Keratinocyte (primary cell): ENCODE data around the gene HOXA10. TPM values are rescaled to one million over a fixed set of nuclear protein-coding genes. Genes with fewer than 3 reads are reported as not detected.

Experiments used
- DNase-seq: peaks from one replicate; pipeline ENCODE4 v3.0.0-alpha.2; 2011; ENCODE audit warnings: low read depth, missing footprints, low spot score
- FAIRE-seq: peaks from 2 replicates; lab custom pipeline; 2011; peaks lifted over from hg19 to GRCh38; lab: Jason Lieb, UNC
- H2AFZ ChIP-seq: 2 replicates; pipeline ENCODE4 v1.6.0; 2012; ENCODE audit warnings: low read length, control low read depth, inconsistent platforms; ENCODE audit not compliant: control insufficient read depth
- H3K27ac ChIP-seq: 2 replicates; pipeline ENCODE4 v1.5.1; 2011; ENCODE audit warnings: low read length; ENCODE audit not compliant: control insufficient read depth, insufficient read depth
- H3K27me3 ChIP-seq: 3 replicates; pipeline ENCODE4 v1.6.0; 2011; ENCODE audit warnings: low read length; ENCODE audit not compliant: control insufficient read depth, insufficient read depth; ENCODE audit errors: extremely low read depth
- H3K36me3 ChIP-seq, 2 experiments: 2 replicates in 1 of 2; 3 replicates in 1 of 2; pipeline ENCODE4 v1.5.1; 2011; ENCODE audit warnings: low read length in 2 of 2, mild to moderate bottlenecking in 1 of 2; ENCODE audit not compliant: control insufficient read depth in 2 of 2, insufficient read depth in 2 of 2; ENCODE audit errors: extremely low read depth in 1 of 2
- H3K4me1 ChIP-seq: 3 replicates; pipeline ENCODE4 v1.5.1; 2011; ENCODE audit warnings: low read length; ENCODE audit not compliant: control insufficient read depth, insufficient read depth; ENCODE audit errors: extremely low read depth
- H3K4me2 ChIP-seq: 3 replicates; pipeline ENCODE4 v1.6.0; 2011; ENCODE audit warnings: low read depth, low read length; ENCODE audit not compliant: control insufficient read depth, insufficient read depth; ENCODE audit errors: extremely low read depth
- H3K4me3 ChIP-seq, 3 experiments: fragments of 200-600 bp in 1 of 3; sonication (generic) in 1 of 3; 2 replicates in 2 of 3; 3 replicates in 1 of 3; pipeline ENCODE4 v1.5.1; 2011 to 2016; ENCODE audit warnings: low read length in 3 of 3, mild to moderate bottlenecking in 3 of 3, control low read depth in 2 of 3, inconsistent platforms in 1 of 3, low read depth in 1 of 3, mixed read lengths in 1 of 3, mixed run types in 1 of 3, moderate library complexity in 1 of 3; ENCODE audit not compliant: control insufficient read depth in 2 of 3, insufficient read depth in 2 of 3; ENCODE audit errors: extremely low read depth in 1 of 3
- H3K79me2 ChIP-seq: 2 replicates; pipeline ENCODE4 v1.6.0; 2012; ENCODE audit warnings: low read length; ENCODE audit not compliant: control insufficient read depth, insufficient read depth
- H3K9ac ChIP-seq: 3 replicates; pipeline ENCODE4 v1.6.0; 2011; ENCODE audit warnings: low read length; ENCODE audit not compliant: control insufficient read depth, insufficient read depth; ENCODE audit errors: extremely low read depth
- H3K9me1 ChIP-seq: 3 replicates; pipeline ENCODE4 v1.6.0; 2011; ENCODE audit warnings: low read length; ENCODE audit not compliant: control insufficient read depth, insufficient read depth; ENCODE audit errors: extremely low read depth
- H3K9me3 ChIP-seq: 2 replicates; pipeline ENCODE4 v1.5.1; 2012; ENCODE audit warnings: low read depth, low read length; ENCODE audit not compliant: control insufficient read depth
- H4K20me1 ChIP-seq: 3 replicates; pipeline ENCODE4 v1.6.0; 2011; ENCODE audit warnings: low read length; ENCODE audit not compliant: control insufficient read depth, insufficient read depth; ENCODE audit errors: extremely low read depth
- EZH2 ChIP-seq: IDR thresholded peaks from one replicate; pipeline ENCODE4 v1.6.1; 2012; ENCODE audit warnings: inconsistent platforms, mild to moderate bottlenecking, low read length, moderate library complexity
- dilution Hi-C: fragments of 300-500 bp; cut with MboI; formaldehyde crosslinking; loops from one replicate; pipeline ENCODE4 v1.7.0; 2020; ENCODE audit warnings: low sequenced_read_pairs; ENCODE audit not compliant: extremely low pct_ligation_motif_present
- polyA plus RNA-seq, 5 experiments: library from polyadenylated mRNA; depleted of rRNA in 3 of 5; stranded (reverse) in 3 of 5; stranded (forward) in 1 of 5; unstranded in 1 of 5; fragments of >200 nt; gene quantifications; 1 replicate in 1 of 5; 2 replicates in 3 of 5; 3 replicates in 1 of 5; pipeline versions ENCODE4 v1.2.1 to v1.2.3, GENCODE V29; 2011 to 2012; ENCODE audit warnings: missing spikeins in 2 of 5, low read depth in 1 of 5, low replicate concordance in 1 of 5
- TF ChIP-seq, protein P1 (sequence below), 3 experiments: IDR thresholded peaks in 1 of 3; conservative IDR thresholded peaks in 1 of 3; optimal IDR thresholded peaks in 1 of 3; 2 replicates in 2 of 3; 3 replicates in 1 of 3; pipeline versions ENCODE3 to v1.5.1; 2011; ENCODE audit warnings: low read length in 3 of 3, mild to moderate bottlenecking in 3 of 3, moderate library complexity in 2 of 3, control low read depth in 1 of 3, inconsistent platforms in 1 of 3; ENCODE audit not compliant: insufficient read depth in 2 of 3; ENCODE audit errors: extremely low read depth in 1 of 3

The HOXA10 gene
- polyA plus RNA-seq, 1 donor (not counting 4 experiments of a cell fraction or from before 2014, with no cell fraction given), result 2.4 TPM

DNA sequence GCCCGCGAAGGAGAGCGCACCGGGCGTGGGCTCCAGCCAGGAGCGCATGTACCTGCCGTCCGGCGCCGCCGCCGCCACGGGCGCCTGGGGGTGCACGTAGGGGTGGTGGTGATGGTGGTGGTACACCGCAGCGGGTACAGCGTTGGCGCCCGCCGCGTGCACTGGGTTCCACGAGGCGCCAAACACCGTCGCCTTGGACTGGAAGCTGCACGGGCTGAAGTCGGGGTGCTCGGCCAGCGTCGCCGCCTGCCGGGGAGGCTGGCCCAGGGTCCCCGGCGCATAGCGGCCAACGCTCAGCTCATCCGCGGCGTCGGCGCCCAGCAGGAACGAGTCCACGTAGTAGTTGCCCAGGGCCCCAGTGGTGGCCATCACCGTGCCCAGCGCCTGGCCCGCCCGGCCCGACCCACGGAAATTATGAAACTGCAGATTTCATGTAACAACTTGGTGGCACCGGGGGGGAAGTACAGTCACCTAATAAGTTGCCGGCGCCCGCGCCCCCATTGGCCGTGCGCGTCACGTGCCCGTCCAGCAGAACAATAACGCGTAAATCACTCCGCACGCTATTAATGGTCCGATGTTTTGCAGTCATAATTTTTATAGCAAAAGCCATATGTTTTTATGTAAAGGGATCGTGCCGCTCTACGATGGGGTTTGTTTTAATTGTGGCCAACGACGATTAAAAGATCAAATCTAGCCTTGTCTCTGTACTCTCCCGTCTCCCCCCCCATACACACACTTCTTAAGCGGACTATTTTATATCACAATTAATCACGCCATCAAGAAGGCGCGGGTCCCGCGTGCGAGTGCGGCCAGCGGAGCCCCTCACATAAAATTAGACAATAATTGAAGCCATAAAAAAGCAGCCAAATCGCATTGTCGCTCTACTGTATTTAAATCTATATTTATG, 8.8 kb downstream of the HOXA10 start, which contains the start of gene HOXA9:
Gene HOXA9 (minus strand): TSS at position 449 of the 907 bp plus-strand sequence. CDS start 80 bp downstream, at position 369.
- Histone ChIP-seq H3K4me3 (peak within 1 kb of the TSS; percentile 78 to 94 (median 84)), H3K36me3 (peaks cover 4 to 10% of the 10 kb centered on the region in 2 experiments), H3K4me1 (peaks cover 21% of the 10 kb centered on the region), H2AFZ (peak within 1 kb of the TSS; percentile 95), H3K27ac (peak within 1 kb of the TSS; percentile 87), H3K4me2 (peak within 1 kb of the TSS; percentile 98), H3K9me3 (no peaks in the 10 kb centered on the region), H3K9me1 (no peaks in the 10 kb centered on the region), H3K9ac (peak within 1 kb of the TSS; percentile 83), H4K20me1 (no peaks in the 10 kb centered on the region), H3K79me2 (peaks cover 82% of the 10 kb centered on the region), H3K27me3 (no peaks in the 10 kb centered on the region)
- no peak for TF ChIP-seq EZH2
- TF ChIP-seq, protein P1, sequence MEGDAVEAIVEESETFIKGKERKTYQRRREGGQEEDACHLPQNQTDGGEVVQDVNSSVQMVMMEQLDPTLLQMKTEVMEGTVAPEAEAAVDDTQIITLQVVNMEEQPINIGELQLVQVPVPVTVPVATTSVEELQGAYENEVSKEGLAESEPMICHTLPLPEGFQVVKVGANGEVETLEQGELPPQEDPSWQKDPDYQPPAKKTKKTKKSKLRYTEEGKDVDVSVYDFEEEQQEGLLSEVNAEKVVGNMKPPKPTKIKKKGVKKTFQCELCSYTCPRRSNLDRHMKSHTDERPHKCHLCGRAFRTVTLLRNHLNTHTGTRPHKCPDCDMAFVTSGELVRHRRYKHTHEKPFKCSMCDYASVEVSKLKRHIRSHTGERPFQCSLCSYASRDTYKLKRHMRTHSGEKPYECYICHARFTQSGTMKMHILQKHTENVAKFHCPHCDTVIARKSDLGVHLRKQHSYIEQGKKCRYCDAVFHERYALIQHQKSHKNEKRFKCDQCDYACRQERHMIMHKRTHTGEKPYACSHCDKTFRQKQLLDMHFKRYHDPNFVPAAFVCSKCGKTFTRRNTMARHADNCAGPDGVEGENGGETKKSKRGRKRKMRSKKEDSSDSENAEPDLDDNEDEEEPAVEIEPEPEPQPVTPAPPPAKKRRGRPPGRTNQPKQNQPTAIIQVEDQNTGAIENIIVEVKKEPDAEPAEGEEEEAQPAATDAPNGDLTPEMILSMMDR (optimal IDR thresholded peaks at IDR 0.05 in 1 of 3, IDR thresholded peaks at IDR 0.05 in 1 of 3, conservative IDR thresholded peaks at IDR 0.05 in 1 of 3; ENCODE audit: extremely low read depth in 1 of 3, insufficient read depth in 2 of 3, low read length in 3 of 3), result no peak
- dilution Hi-C loops, result no loop called here
- DNase-seq, result peak; percentile 79
- FAIRE-seq, result peak; percentile 76

DNA sequence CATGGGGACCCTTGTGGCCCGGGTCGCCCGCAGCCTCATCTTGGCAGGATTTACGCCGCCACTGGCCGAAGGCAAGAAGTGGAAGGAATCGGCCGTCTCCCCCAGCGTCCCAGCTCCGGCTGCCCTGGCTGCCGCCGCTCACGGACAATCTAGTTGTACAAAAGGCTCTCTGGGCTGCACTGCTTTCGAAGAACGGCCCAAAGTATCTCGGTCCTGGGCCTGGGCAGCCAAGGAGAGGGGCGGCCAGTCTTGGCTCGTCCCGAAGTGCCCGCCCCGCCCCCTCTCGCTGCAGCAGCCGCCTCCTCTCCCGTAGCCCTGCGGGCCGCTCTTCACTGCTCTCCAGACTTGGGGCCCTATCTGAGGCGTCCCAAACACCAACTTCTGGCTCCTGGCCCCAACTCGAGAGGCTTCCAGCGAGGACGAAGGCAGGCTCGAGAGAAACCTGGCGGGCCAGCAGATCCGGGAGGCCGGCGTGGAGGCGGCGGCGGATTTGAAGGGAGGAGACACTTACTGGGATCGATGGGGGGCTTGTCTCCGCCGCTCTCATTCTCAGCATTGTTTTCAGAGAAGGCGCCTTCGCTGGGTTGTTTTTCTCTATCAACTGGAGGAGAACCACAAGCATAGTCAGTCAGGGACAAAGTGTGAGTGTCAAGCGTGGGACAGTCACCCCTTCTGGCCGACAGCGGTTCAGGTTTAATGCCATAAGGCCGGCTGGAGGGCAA, 9.6 kb downstream of the HOXA10 start:
- Histone ChIP-seq H4K20me1 (no peaks in the 10 kb centered on the region), H3K4me2 (peak overlapping the region; percentile 98), H3K9me1 (no peaks in the 10 kb centered on the region), H3K9me3 (no peaks in the 10 kb centered on the region), H3K27ac (peak overlapping the region; percentile 87), H3K27me3 (no peaks in the 10 kb centered on the region), H2AFZ (peak overlapping the region; percentile 95), H3K9ac (peak overlapping the region; percentile 83), H3K79me2 (peaks cover 75% of the 10 kb centered on the region), H3K4me3 (peak overlapping the region; percentile 78 to 94 (median 84)), H3K4me1 (peaks cover 27% of the 10 kb centered on the region), H3K36me3 (peaks cover 4 to 10% of the 10 kb centered on the region in 2 experiments)
- DNase-seq (no peak), FAIRE-seq (no peak)
- dilution Hi-C loops, result no loop called here
- TF ChIP-seq EZH2, result no peak
- TF ChIP-seq, protein P1 (optimal IDR thresholded peaks at IDR 0.05 in 1 of 3, IDR thresholded peaks at IDR 0.05 in 1 of 3, conservative IDR thresholded peaks at IDR 0.05 in 1 of 3; ENCODE audit: extremely low read depth in 1 of 3, insufficient read depth in 2 of 3, low read length in 3 of 3), result peak in 2 of 3 experiments; percentile 33 to 40
